ENCODE results near the gene DARS1. TPM values are rescaled to one million over a fixed set of nuclear protein-coding genes. Genes with fewer than 3 reads are reported as not detected.

DARS1 gene
- total and polyA plus RNA-seq, 2 of the 13 experiments (the other 11 are each of a cell fraction or from before 2014, with no cell fraction given), result 149 to 230 TPM

- TF ChIP-seq SRSF4 (IDR thresholded peaks at IDR 0.05; ENCODE audit: low read depth, low read length, poor library complexity, severe bottlenecking) (no peak), PRMT3 (CRISPR knock-in tag; IDR thresholded peaks at IDR 0.05; ENCODE audit: borderline replicate concordance, low read depth) (no peak; the same call in 1 of the 2 replicates), ARID4A (CRISPR knock-in tag; IDR thresholded peaks at IDR 0.05; ENCODE audit: borderline replicate concordance) (no peak), ZNF18 (CRISPR knock-in tag; IDR thresholded peaks at IDR 0.05; ENCODE audit: insufficient replicate concordance) (no peak), REXO4 (CRISPR knock-in tag; IDR thresholded peaks at IDR 0.05; ENCODE audit: borderline replicate concordance) (0 out of 2 replicates have a peak, but pooled peaks have one; percentile 20), SIX1 (CRISPR knock-in tag; IDR thresholded peaks at IDR 0.05; ENCODE audit: borderline replicate concordance) (no peak), ZNF589 (CRISPR knock-in tag; conservative IDR thresholded peaks at IDR 0.05) (peak; percentile 85), ZNF761 (CRISPR knock-in tag; conservative IDR thresholded peaks at IDR 0.05) (no peak), ZNF138 (CRISPR knock-in tag; IDR thresholded peaks at IDR 0.05; ENCODE audit: low read depth) (0 out of 2 replicates have a peak, but pooled peaks have one; percentile 18), RXRA (CRISPR knock-in tag; IDR thresholded peaks at IDR 0.05) (0 out of 2 replicates have a peak, but pooled peaks have one; percentile 2), ZMYM2 (CRISPR knock-in tag; IDR thresholded peaks at IDR 0.05) (peak; percentile 43; the same call in 1 of the 2 replicates), ZNF780A (CRISPR knock-in tag; IDR thresholded peaks at IDR 0.05) (0 out of 2 replicates have a peak, but pooled peaks have one; percentile 26), ZNF24 (IDR thresholded peaks at IDR 0.05) (no peak), ELK4 (CRISPR knock-in tag; IDR thresholded peaks at IDR 0.05; ENCODE audit: borderline replicate concordance) (no peak), PATZ1 (CRISPR knock-in tag; IDR thresholded peaks at IDR 0.05) (no peak), ZNF543 (CRISPR knock-in tag; IDR thresholded peaks at IDR 0.05) (0 out of 2 replicates have a peak, but pooled peaks have one; percentile 50), ZBTB2 (CRISPR knock-in tag; IDR thresholded peaks at IDR 0.05; ENCODE audit: low read depth) (peak; percentile 25; the same call in 1 of the 2 replicates), ZBTB38 (CRISPR knock-in tag; IDR thresholded peaks at IDR 0.05) (peak; percentile 99)
These were observed 484 bp upstream of the DARS1 start (continued) for GRCh38 chr2:135985826-135986393.
